Spinal cord (tissue), 10 donors: ENCODE measurements around the gene IL21. TPM values are rescaled to one million over a fixed set of nuclear protein-coding genes. Genes with fewer than 3 reads are reported as not detected.
A peak's percentile ranks its signal among the peaks of the same experiment; 100 is the strongest.

Source experiments
- DNase-seq, 6 donors: peaks; one replicate each; pipeline versions ENCODE4 v3.0.0 to v3.0.0-alpha.2; 2013 to 2015; ENCODE audit warnings: low spot score in 6 of 6, low read depth in 4 of 6
- H3K27ac ChIP-seq: one replicate; pipeline ENCODE4 v1.5.1; 2013; ENCODE audit warnings: low read depth, low read length, control low read depth
- H3K27me3 ChIP-seq: one replicate; pipeline ENCODE4 v1.6.1; 2013; ENCODE audit warnings: low read length; ENCODE audit not compliant: control insufficient read depth, insufficient read depth
- H3K36me3 ChIP-seq: one replicate; pipeline ENCODE4 v1.6.1; 2013; ENCODE audit warnings: low read length; ENCODE audit not compliant: control insufficient read depth, insufficient read depth
- H3K4me1 ChIP-seq: one replicate; pipeline ENCODE4 v1.6.1; 2013; ENCODE audit warnings: low read length; ENCODE audit not compliant: control insufficient read depth, insufficient read depth
- H3K4me3 ChIP-seq: one replicate; pipeline ENCODE4 v1.5.1; 2013; ENCODE audit warnings: low read depth, low read length, control low read depth
- H3K9me3 ChIP-seq: one replicate; pipeline ENCODE4 v1.6.1; 2013; ENCODE audit warnings: low read length; ENCODE audit not compliant: control insufficient read depth, insufficient read depth
- WGBS: methylation state at CpG from one replicate; pipeline ENCODE4 v1.1.5; 2013; ENCODE audit warnings: missing lambda C conversion rate; ENCODE audit not compliant: insufficient coverage; 5-methylcytosine and 5-hydroxymethylcytosine counted together
- polyA plus RNA-seq, 2 donors: library from polyadenylated mRNA; unstranded; fragments of 120-200 nt; gene quantifications; one replicate each; pipeline ENCODE4 v1.2.1, GENCODE V29; 2013; ENCODE audit not compliant: insufficient read length in 2 of 2
- total RNA-seq, 2 donors: library from RNA; depleted of rRNA in 1 of 2; stranded (reverse); fragments of 120-200 nt in 1 of 2; fragments of >200 nt in 1 of 2; gene quantifications; one replicate each; pipeline versions ENCODE4 v1.2.3 to v1.2.4, GENCODE V29; 2013 to 2014
- donor health status: healthy.

The IL21 gene
- total and polyA plus RNA-seq, 4 donors = not detected

DNA sequence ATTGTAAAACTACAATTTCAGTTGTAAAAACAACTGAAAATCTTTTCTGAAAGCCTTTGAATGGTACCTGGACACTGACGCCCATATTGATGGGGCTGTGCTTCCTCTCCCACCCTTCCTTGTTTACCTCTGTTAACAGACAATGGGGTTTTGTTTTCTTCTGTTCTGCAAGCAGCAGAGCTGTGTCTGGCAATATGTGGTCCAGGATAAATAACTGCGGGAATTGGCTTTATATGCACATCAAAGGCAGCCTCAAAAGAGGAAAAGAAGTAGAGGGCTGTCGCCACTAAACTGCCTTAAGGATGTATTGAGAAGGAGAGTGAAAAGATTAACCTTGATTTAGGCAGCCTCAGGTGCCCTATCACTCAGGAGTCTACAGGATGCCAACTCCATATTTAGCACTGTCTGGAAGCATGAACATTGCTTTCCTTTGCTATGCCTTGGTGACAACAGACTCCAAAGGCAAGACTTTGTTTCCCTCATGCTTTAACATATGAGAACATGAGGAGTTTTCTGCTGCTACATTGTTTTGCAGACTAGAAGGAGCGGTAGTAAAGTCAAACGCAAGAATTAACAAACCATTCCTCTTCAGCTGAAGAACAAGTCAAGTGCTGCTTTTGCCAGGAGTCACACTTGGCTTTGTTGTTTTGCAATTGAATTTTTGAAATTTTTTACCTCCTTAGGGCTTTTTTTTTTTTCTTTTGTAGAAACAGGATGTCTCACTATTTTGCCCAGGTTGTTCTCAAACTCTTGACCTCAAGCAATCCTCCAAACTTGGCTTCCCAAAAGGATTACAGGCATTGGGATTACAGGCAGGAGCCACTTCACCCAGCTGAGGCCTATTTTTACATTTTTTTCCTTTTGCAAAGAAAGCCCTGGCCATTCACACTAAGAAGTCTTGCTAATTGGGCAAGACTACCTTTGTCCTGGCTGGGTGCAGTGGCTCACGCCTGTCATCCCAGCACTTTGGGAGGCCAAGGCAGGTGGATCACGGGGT, 3.0 kb downstream of the IL21 start:
- 37% methylated on average over 3 of the region's 7 CpGs for WGBS
- Histone ChIP-seq H3K36me3 (no peaks in the 10 kb centered on the region), H3K27me3 (no peaks in the 10 kb centered on the region), H3K27ac (no peak overlapping the region), H3K4me3 (no peak overlapping the region), H3K9me3 (no peaks in the 10 kb centered on the region), H3K4me1 (no peaks in the 10 kb centered on the region)
- DNase-seq = peak in 1 of 6 donors; percentile 9

DNA sequence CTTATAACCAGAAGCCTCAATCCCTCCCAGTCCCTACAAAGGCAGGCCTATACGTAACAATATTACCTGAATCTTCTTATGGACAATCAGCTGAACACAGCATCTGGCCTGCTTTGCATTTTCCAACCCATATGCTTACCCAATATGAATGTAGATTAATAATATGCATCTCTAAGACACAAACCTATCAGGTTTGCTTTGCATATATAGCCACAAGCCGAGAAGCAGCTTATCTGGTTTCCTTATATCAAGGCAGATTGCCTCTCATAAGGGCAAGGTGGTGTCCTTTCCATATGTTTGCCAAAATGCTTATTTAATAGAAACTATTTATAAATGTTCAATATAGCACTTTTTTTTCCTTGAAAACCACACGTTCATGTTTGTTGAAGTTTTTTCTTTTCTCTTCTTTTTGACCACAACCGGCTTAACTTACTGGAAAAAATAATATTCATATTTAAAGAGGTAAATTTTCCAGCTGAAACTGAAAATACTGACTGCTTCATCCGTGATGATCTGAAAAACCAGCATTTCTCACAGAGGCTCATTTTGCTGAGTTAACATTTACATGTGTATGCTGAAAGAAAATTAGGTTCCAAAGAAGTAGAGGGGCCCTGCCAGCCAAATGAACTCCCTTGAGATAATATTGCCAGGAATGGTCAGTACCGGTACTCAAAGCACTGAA, 3.8 kb downstream of the IL21 start:
- no CpG with 5 or more reads among the region's 6 CpGs for WGBS
- DNase-seq = peak in 2 of 6 donors; percentile 3 to 13
- Histone ChIP-seq H3K27me3 (no peaks in the 10 kb centered on the region), H3K36me3 (no peaks in the 10 kb centered on the region), H3K4me3 (no peak overlapping the region), H3K27ac (no peak overlapping the region), H3K9me3 (no peaks in the 10 kb centered on the region), H3K4me1 (no peaks in the 10 kb centered on the region)

DNA sequence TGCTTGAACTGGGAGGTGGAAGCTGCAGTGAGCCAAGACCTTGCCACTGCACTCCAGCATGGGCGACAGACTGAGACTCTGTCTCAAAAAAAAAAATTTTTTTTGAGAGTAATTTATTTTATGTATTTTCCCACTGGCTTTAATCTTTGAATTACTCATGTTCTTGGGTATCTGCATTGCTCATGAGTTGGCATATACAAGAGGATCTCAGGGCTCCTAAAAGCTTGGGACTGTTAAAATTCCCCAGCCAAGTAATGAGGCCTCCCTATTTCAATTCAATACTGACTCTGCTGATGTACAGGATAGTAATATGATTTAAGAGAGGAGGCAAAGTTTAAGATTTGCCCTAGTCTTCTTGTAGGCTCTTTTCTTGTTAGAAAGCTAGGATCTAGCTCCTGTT, 6.2 kb downstream of the IL21 start:
- Histone ChIP-seq H3K9me3 (no peaks in the 10 kb centered on the region), H3K27ac (no peak overlapping the region), H3K27me3 (no peaks in the 10 kb centered on the region), H3K36me3 (no peaks in the 10 kb centered on the region), H3K4me1 (no peaks in the 10 kb centered on the region), H3K4me3 (no peak overlapping the region)
- WGBS = no CpG with 5 or more reads among the region's 1 CpG
- DNase-seq = no peak

DNA sequence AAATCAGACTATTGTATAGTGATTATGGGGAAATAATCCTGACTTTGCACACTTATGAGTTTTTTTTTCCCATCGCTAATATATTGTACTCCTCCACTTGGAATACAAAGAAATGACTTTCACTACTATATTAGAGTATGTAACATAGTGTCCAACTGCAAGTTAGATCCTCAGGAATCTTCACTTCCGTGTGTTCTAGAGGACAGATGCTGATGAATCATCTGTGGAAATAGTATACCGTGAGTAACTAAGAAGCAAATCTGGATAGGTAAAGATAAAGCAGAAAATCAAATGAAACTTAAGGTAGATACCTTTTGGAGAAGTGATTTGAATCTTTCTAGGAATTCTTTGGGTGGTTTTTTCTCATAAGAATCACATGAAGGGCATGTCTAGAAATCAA, 8.3 kb downstream of the IL21 start:
- no peak overlapping the region for H3K4me3 ChIP-seq

DNA sequence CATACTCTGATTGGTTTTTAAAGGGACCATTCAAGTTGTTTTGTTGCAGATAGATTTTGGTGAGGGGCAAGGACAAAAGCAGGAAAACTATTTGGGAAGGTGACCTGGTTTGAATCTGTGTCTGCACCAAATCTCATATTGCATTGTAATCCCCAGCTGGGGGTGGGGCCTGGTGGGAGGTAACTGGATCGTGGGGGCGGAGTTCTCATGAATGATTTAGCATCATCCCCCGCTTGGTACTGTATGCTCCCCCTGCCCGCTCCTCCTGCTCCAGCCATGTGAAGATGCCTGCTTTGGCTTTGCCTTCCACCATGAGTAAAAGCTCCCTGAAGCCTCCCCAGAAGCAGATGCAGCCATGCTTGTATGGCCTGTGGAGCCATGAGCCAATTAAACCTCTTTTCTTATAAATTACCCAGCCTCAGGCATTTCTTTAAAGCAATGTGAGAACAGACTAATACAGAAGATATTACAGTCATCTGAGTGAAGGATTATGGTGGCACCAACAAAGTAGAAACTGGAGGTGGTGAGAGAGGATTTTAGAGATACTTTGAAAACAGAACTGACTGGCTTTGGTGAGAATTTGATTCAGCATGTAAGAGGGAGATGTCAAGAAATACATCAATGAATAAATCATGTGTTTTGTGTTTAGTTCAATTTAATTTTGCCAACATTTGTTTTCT, 14.4 kb downstream of the IL21 start:
- H3K4me3 ChIP-seq = no peak overlapping the region
- no peak for DNase-seq
- no peaks in the 10 kb centered on the region for H3K9me3 ChIP-seq
- no peaks in the 10 kb centered on the region for H3K36me3 ChIP-seq
- H3K27ac ChIP-seq = no peak overlapping the region
- H3K4me1 ChIP-seq = no peaks in the 10 kb centered on the region
- no peaks in the 10 kb centered on the region for H3K27me3 ChIP-seq
- 95% methylated on average over 2 of the region's 4 CpGs for WGBS

More for the DNA sequence above, 8.3 kb downstream of the IL21 start:
- Histone ChIP-seq H3K36me3 (no peaks in the 10 kb centered on the region), H3K27me3 (no peaks in the 10 kb centered on the region), H3K4me1 (no peaks in the 10 kb centered on the region), H3K9me3 (no peaks in the 10 kb centered on the region), H3K27ac (no peak overlapping the region)
- 100% methylated on average over 1 of the region's 3 CpGs for WGBS
- no peak for DNase-seq

DNA sequence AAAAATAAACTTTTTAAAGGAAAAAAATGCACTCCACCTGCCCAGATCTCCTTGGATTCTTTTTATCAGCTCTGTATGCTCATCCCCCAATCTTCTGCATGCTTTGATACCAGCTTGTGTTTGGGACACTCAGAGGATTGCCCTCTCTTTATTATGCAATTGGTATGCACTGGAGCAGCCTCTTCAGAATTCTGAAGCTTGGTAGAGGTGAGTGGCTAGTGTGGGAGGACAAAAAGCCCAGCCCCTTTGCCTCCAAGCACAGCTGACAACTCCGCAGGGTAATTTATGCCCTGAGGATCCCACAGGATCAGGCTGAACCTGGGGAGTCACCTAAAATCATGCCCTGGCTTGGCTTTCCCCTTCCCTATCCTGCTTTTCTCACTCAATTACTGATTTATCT, 16.7 kb downstream of the IL21 start:
- Histone ChIP-seq H3K9me3 (no peaks in the 10 kb centered on the region), H3K27ac (no peak overlapping the region), H3K4me1 (no peaks in the 10 kb centered on the region), H3K4me3 (no peak overlapping the region), H3K36me3 (no peaks in the 10 kb centered on the region), H3K27me3 (no peaks in the 10 kb centered on the region)
- 90% methylated on average over 1 of the region's 1 CpG for WGBS
- DNase-seq = no peak

- Histone ChIP-seq H3K4me3 (no peak overlapping the region), H3K4me1 (no peaks in the 10 kb centered on the region), H3K27me3 (no peaks in the 10 kb centered on the region), H3K36me3 (no peaks in the 10 kb centered on the region), H3K9me3 (no peaks in the 10 kb centered on the region), H3K27ac (no peak overlapping the region)
- DNase-seq = no peak
- WGBS = 100% methylated on average over 2 of the region's 8 CpGs
Measured at GRCh38 chr4:122603156-122603574, 17.7 kb downstream of the IL21 start.

- H3K9me3 ChIP-seq = no peaks in the 10 kb centered on the region
- H3K4me1 ChIP-seq = no peaks in the 10 kb centered on the region
- DNase-seq = peak in 2 of 6 donors; percentile 42 to 78
- WGBS = 41% methylated on average over 8 of the region's 13 CpGs
- no peaks in the 10 kb centered on the region for H3K36me3 ChIP-seq
- no peak overlapping the region for H3K4me3 ChIP-seq
- H3K27me3 ChIP-seq = no peaks in the 10 kb centered on the region
- H3K27ac ChIP-seq = no peak overlapping the region
Measured at GRCh38 chr4:122602277-122603142, 18.4 kb downstream of the IL21 start.

- no peak for DNase-seq
- Histone ChIP-seq H3K27me3 (no peaks in the 10 kb centered on the region), H3K4me3 (no peak overlapping the region), H3K36me3 (no peaks in the 10 kb centered on the region), H3K9me3 (no peaks in the 10 kb centered on the region), H3K27ac (no peak overlapping the region), H3K4me1 (no peaks in the 10 kb centered on the region)
- WGBS = 94% methylated on average over 2 of the region's 2 CpGs
Measured at GRCh38 chr4:122591196-122591595, 29.7 kb downstream of the IL21 start.
